Thyroid gland (tissue), 4 donors: ENCODE results near the gene SEMA5B. TPM values are rescaled to one million over a fixed set of nuclear protein-coding genes. Genes with fewer than 3 reads are reported as not detected.

Experiments used
- DNase-seq, 2 donors: peaks; one replicate each; pipeline ENCODE4 v3.0.0-alpha.2; 2019
- H3K27ac ChIP-seq, 3 donors: fragments of 200-600 bp; sonication (generic); 1 replicate in 2 of 3; 2 replicates in 1 of 3; pipeline ENCODE4 v1.5.1; 2016 to 2019; ENCODE audit warnings: mild to moderate bottlenecking in 1 of 3, moderate library complexity in 1 of 3
- H3K27me3 ChIP-seq: fragments of 200-600 bp; sonication (generic); one replicate; pipeline ENCODE4 v1.5.1; 2019
- H3K36me3 ChIP-seq, 2 donors: fragments of 200-600 bp; sonication (generic); one replicate each; pipeline ENCODE4 v1.5.1; 2016 to 2019
- H3K4me1 ChIP-seq, 2 donors: fragments of 200-600 bp; sonication (generic); one replicate each; pipeline ENCODE4 v1.5.1; 2017 to 2019
- H3K4me3 ChIP-seq, 3 donors: fragments of 200-600 bp; sonication (generic); replicated peaks in 1 of 3; 1 replicate in 2 of 3; 2 replicates in 1 of 3; pipeline ENCODE4 v1.5.1; 2016; ENCODE audit warnings: mild to moderate bottlenecking in 1 of 3
- H3K9me3 ChIP-seq: fragments of 200-600 bp; sonication (generic); one replicate; pipeline ENCODE4 v1.5.1; 2017
- POLR2A ChIP-seq, 2 donors: fragments of 450-650 bp; IDR thresholded peaks; one replicate each; pipeline ENCODE4 v1.6.1; 2017; ENCODE audit warnings: antibody characterized with exemption in 2 of 2, mild to moderate bottlenecking in 2 of 2, moderate library complexity in 1 of 2
- WGBS, 2 donors: methylation state at CpG; one replicate each; pipeline ENCODE4 v1.1.5; 2017; 5-methylcytosine and 5-hydroxymethylcytosine counted together
- intact Hi-C: fragments of 100-400 bp; cut with DNase I; formaldehyde crosslinking; loops from one replicate; pipeline ENCODE4 v1.15.1; 2023
- total RNA-seq, 4 donors: library from RNA; depleted of rRNA; stranded (reverse); fragments of >200 nt; gene quantifications; one replicate each; pipeline ENCODE4 v1.2.3, GENCODE V29; 2016
- TF ChIP-seq, protein P1 (sequence below), 6 experiments: fragments of 200-600 bp in 3 of 6; fragments of 450-650 bp in 3 of 6; sonication (generic) in 3 of 6; IDR thresholded peaks; one replicate each; pipeline ENCODE4 v1.5.1; 2016 to 2019; ENCODE audit warnings: antibody characterized with exemption in 6 of 6, mild to moderate bottlenecking in 2 of 6, inconsistent platforms in 1 of 6, moderate library complexity in 1 of 6

SEMA5B gene
- total RNA-seq, 4 donors from 2014 or later, result 0.56 to 5.3 (median 0.63) TPM

DNA sequence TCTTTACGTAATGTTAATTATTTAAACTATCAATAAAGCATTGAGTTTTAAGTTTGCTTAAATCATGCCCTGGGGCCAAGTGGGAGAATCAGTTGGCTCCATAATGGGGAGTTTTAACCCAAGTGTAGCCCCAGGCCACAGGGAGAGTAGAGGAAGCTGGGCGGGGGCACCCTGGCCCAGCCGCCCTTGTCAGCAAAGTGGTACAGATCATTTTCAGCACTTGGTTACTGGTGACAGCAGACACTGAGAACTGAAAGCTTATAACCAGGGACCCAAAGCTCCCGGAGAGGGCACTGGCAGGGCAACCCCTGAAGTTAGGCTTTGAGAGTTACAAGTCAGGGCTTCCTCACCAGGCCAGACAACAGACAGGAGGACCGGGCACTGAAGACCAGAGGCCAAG, 90.6 kb downstream of the SEMA5B start:
- H3K9me3 ChIP-seq, result no peaks in the 10 kb centered on the region
- H3K36me3 ChIP-seq, result no peaks in the 10 kb centered on the region
- no peak overlapping the region for H3K4me3 ChIP-seq
- no peak for TF ChIP-seq POLR2A (IDR thresholded peaks at IDR 0.05)
- TF ChIP-seq, protein P1, sequence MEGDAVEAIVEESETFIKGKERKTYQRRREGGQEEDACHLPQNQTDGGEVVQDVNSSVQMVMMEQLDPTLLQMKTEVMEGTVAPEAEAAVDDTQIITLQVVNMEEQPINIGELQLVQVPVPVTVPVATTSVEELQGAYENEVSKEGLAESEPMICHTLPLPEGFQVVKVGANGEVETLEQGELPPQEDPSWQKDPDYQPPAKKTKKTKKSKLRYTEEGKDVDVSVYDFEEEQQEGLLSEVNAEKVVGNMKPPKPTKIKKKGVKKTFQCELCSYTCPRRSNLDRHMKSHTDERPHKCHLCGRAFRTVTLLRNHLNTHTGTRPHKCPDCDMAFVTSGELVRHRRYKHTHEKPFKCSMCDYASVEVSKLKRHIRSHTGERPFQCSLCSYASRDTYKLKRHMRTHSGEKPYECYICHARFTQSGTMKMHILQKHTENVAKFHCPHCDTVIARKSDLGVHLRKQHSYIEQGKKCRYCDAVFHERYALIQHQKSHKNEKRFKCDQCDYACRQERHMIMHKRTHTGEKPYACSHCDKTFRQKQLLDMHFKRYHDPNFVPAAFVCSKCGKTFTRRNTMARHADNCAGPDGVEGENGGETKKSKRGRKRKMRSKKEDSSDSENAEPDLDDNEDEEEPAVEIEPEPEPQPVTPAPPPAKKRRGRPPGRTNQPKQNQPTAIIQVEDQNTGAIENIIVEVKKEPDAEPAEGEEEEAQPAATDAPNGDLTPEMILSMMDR (IDR thresholded peaks at IDR 0.05), result no peak
- 95 to 98% methylated on average over 3 to 5 of the region's 5 CpGs for WGBS, 2 donors
- no peak for DNase-seq
- no peaks in the 10 kb centered on the region for H3K27me3 ChIP-seq
- intact Hi-C loops, result no loop called here
- H3K4me1 ChIP-seq, result no peaks in the 10 kb centered on the region
- no peak overlapping the region for H3K27ac ChIP-seq

DNA sequence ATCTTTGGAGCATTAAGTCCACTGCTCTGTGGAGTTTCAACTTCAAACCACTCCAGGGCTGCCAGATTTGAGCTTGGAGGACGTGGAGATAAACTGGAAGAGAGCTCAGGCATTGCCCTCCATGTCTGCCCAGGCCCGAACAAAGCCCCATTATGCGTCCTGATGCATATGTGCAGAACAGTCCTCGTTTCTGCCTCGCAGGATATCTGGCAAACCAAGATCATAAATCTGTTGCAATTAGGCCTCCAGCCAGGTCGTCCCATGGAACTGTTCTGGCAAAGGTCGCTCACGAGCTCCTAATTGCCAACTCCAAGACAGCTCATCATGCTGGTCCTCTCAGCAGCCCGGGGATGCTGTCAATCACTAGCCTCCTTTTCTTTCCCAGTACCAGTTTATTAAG, 91.2 kb downstream of the SEMA5B start:
- Histone ChIP-seq H3K4me1 (no peaks in the 10 kb centered on the region), H3K27me3 (no peaks in the 10 kb centered on the region), H3K4me3 (no peak overlapping the region), H3K36me3 (no peaks in the 10 kb centered on the region), H3K9me3 (no peaks in the 10 kb centered on the region), H3K27ac (no peak overlapping the region)
- no peak for DNase-seq
- intact Hi-C loops, result no loop called here
- TF ChIP-seq POLR2A (IDR thresholded peaks at IDR 0.05), result no peak
- TF ChIP-seq, protein P1 (IDR thresholded peaks at IDR 0.05), result no peak
- 78 to 89% methylated on average over 9 of the region's 9 CpGs for WGBS, 2 donors

DNA sequence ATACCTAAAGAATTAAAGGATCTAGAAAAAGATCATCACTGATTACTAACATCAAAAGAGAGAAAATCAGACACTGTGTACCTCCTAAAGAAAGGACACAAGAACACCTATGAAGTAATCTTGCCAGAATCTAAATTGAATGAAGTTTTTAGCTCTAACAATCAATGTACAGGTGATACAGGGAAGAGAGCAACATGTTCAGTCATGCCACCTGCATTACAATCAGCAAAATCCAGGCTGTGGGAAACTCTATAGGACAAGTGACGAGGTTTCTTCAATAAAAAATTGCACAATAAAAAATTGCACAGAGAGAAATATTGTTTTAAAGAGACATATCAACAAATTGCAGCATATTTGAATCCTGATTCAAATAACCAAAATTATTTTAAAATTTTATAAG, 93.3 kb downstream of the SEMA5B start:
- intact Hi-C loops, result no loop called here
- Histone ChIP-seq H3K4me1 (no peaks in the 10 kb centered on the region), H3K9me3 (no peaks in the 10 kb centered on the region), H3K36me3 (no peaks in the 10 kb centered on the region), H3K27ac (no peak overlapping the region), H3K4me3 (no peak overlapping the region), H3K27me3 (no peaks in the 10 kb centered on the region)
- WGBS, 2 donors, result 93 to 100% methylated on average over 1 of the region's 1 CpG
- no peak for TF ChIP-seq POLR2A (IDR thresholded peaks at IDR 0.05)
- TF ChIP-seq, protein P1 (IDR thresholded peaks at IDR 0.05), result no peak
- no peak for DNase-seq

DNA sequence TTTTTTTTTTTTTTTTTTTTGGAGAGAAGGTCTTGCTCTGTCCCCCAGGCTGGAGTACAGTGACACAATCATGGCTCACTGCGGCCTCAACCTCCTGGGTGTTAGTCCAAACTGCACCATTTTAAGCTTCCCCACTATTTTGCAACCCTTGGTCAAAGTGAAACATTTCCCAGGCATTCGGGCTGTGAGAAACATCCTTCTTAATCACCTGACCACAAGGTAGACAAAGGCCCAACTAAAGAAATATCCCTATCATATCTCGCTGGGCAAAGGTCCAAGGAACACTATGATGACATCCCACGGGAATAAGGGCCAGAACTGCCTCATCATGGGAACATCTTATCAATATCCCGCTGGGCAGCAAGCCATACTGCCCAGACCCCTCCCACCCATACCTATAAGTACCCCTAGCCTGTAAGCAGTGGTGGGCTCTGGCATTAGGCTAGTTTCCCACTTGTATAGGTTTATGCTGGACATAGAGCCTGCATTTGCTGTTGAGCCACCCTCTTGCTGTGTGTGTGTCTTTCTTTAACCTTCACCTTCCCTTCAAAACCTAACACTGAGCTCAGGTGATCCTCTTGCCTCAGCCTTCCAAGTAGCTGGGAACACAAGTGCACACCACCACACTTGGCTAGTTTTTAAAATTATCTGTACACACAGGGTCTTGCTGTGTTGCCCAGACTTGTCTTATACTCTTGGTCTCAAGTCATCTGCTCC, 95.2 kb downstream of the SEMA5B start:
- 93 to 94% methylated on average over 5 of the region's 5 CpGs for WGBS, 2 donors

DNA sequence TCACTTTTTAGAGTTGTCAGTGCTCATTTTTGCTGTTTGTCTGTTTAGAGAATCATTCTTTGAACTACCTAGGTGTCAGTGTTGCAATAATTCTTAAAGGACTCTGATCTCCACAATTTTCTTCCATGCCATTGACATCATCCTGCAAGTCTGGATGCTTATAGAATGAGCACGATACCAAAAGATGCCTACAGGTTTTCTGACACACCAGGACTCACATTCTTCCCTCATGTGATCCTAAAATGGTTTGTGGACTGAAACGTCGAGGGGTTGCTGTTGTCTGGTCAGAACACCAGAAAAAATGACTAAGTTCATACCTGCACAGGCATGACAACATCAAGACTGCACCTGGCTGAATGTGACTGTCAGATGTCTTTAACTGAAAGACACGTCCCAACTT, 95.9 kb downstream of the SEMA5B start:
- H3K4me3 ChIP-seq, result no peak overlapping the region
- intact Hi-C loops, result no loop called here
- H3K36me3 ChIP-seq, result no peaks in the 10 kb centered on the region
- 85 to 88% methylated on average over 4 of the region's 4 CpGs for WGBS, 2 donors
- no peak for DNase-seq
- no peaks in the 10 kb centered on the region for H3K27me3 ChIP-seq
- H3K9me3 ChIP-seq, result no peaks in the 10 kb centered on the region
- no peak for TF ChIP-seq POLR2A (IDR thresholded peaks at IDR 0.05)
- no peak overlapping the region for H3K27ac ChIP-seq
- H3K4me1 ChIP-seq, result no peaks in the 10 kb centered on the region

More for the DNA sequence above, 95.2 kb downstream of the SEMA5B start:
- DNase-seq, result no peak
- Histone ChIP-seq H3K9me3 (no peaks in the 10 kb centered on the region), H3K4me1 (no peaks in the 10 kb centered on the region), H3K27me3 (no peaks in the 10 kb centered on the region), H3K27ac (no peak overlapping the region), H3K36me3 (no peaks in the 10 kb centered on the region), H3K4me3 (no peak overlapping the region)
- intact Hi-C loops, result no loop called here
- TF ChIP-seq, protein P1 (IDR thresholded peaks at IDR 0.05), result no peak
- no peak for TF ChIP-seq POLR2A (IDR thresholded peaks at IDR 0.05)
